Vagina (tissue), 2 donors: ENCODE data around the gene FBXW9. TPM values are rescaled to one million over a fixed set of nuclear protein-coding genes. Genes with fewer than 3 reads are reported as not detected.
"Not testable (repeated sequence)": the region's sequence is repeated elsewhere in the genome, so short reads cannot be mapped to it uniquely, and the experiment has no call there.

Source experiments
- DNase-seq, 2 donors: peaks; one replicate each; pipeline ENCODE4 v3.0.0-alpha.2; 2017; ENCODE audit errors: extremely low spot score in 2 of 2
- H3K27ac ChIP-seq: fragments of 200-600 bp; sonication (generic); one replicate; pipeline ENCODE4 v1.5.1; 2019
- H3K27me3 ChIP-seq: fragments of 200-600 bp; sonication (generic); one replicate; pipeline ENCODE4 v1.5.1; 2019
- H3K36me3 ChIP-seq, 2 donors: fragments of 200-600 bp; sonication (generic); one replicate each; pipeline ENCODE4 v1.5.1; 2017 to 2019
- H3K4me1 ChIP-seq: fragments of 200-600 bp; sonication (generic); one replicate; pipeline ENCODE4 v1.5.1; 2019
- H3K4me3 ChIP-seq, 2 donors: fragments of 200-600 bp; sonication (generic); 1 replicate in 1 of 2; 2 replicates in 1 of 2; pipeline ENCODE4 v1.5.1; 2016 to 2019
- H3K9me3 ChIP-seq: fragments of 200-600 bp; sonication (generic); one replicate; pipeline ENCODE4 v1.5.1; 2019
- POLR2A ChIP-seq, 2 donors: fragments of 450-650 bp; IDR thresholded peaks; one replicate each; pipeline ENCODE4 v1.6.1; 2017; ENCODE audit warnings: antibody characterized with exemption in 2 of 2, mild to moderate bottlenecking in 2 of 2, moderate library complexity in 2 of 2
- POLR2AphosphoS5 ChIP-seq, 2 donors: sonication (generic); formaldehyde crosslinking; IDR thresholded peaks; one replicate each; pipeline ENCODE4 v1.9.0; 2017; ENCODE audit warnings: antibody characterized with exemption in 2 of 2, mild to moderate bottlenecking in 2 of 2, low read depth in 1 of 2; ENCODE audit not compliant: insufficient read depth in 1 of 2
- intact Hi-C: fragments of 100-400 bp; cut with DNase I; formaldehyde crosslinking; loops from one replicate; pipeline ENCODE4 v1.15.1; 2023
- total RNA-seq: library from RNA; depleted of rRNA; stranded (reverse); fragments of >200 nt; gene quantifications from one replicate; pipeline ENCODE4 v1.2.3, GENCODE V29; 2016
- TF ChIP-seq, protein P1 (sequence below), 3 experiments: fragments of 450-650 bp in 2 of 3; fragments of 200-600 bp in 1 of 3; sonication (generic) in 1 of 3; IDR thresholded peaks; one replicate each; pipeline ENCODE4 v1.5.1; 2017 to 2019; ENCODE audit warnings: antibody characterized with exemption in 3 of 3, mild to moderate bottlenecking in 2 of 3, moderate library complexity in 2 of 3

FBXW9 gene
- total RNA-seq, 1 donor from 2014 or later = 5.6 TPM

DNA sequence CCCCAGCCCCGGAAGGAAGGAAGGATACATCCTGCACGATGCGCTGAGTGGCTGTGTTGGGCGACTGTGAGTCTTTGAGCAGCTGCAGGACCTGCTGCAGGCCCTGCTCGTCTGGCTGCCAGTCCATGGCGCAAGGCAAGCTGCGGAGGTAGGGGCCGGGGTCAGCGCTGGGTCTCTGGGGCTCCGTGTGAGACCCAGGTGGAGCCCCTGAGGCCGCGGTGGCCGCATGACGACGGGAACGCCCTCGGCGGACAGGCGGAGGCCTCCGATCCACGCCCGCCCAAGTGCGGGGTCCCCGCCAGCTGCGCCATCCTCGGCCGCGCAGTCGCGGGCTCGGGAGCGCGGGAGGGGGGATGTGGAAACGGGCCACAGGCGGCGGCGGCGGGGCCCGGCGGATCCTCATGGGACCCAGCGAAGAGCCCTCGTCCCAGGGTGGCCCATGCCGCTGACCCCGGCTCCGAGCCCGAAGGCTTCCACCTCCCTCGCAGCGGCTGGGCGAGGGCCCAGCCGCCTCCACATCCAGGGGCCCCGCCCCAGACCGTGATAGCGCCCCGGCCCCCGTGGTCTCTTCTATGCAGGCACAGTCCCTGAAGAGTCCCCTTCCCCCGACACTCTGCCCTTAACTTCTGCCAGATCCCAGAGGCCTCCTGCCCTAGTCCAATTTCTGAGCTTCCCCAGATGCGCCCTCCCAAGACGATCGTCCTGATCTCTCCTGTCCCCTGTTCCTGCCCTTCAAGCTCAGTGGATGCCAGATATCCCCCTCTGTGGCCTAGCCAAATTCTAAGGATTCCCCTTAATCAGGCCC is 24.6 kb upstream of the FBXW9 start:
- Histone ChIP-seq H3K27me3 (no peaks in the 10 kb centered on the region), H3K4me3 (peak overlapping the region; percentile 78 to 84), H3K9me3 (no peaks in the 10 kb centered on the region), H3K4me1 (peaks cover 49% of the 10 kb centered on the region), H3K27ac (peak overlapping the region; percentile 95), H3K36me3 (peaks cover 0 to 22% of the 10 kb centered on the region in 2 donors)
- intact Hi-C loops = no loop called here
- DNase-seq = no peak
- TF ChIP-seq, protein P1, sequence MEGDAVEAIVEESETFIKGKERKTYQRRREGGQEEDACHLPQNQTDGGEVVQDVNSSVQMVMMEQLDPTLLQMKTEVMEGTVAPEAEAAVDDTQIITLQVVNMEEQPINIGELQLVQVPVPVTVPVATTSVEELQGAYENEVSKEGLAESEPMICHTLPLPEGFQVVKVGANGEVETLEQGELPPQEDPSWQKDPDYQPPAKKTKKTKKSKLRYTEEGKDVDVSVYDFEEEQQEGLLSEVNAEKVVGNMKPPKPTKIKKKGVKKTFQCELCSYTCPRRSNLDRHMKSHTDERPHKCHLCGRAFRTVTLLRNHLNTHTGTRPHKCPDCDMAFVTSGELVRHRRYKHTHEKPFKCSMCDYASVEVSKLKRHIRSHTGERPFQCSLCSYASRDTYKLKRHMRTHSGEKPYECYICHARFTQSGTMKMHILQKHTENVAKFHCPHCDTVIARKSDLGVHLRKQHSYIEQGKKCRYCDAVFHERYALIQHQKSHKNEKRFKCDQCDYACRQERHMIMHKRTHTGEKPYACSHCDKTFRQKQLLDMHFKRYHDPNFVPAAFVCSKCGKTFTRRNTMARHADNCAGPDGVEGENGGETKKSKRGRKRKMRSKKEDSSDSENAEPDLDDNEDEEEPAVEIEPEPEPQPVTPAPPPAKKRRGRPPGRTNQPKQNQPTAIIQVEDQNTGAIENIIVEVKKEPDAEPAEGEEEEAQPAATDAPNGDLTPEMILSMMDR (IDR thresholded peaks at IDR 0.05) = no peak
- TF ChIP-seq POLR2A (IDR thresholded peaks at IDR 0.05) = no peak
- no peak for TF ChIP-seq POLR2AphosphoS5 (IDR thresholded peaks at IDR 0.05; ENCODE audit: insufficient read depth in 1 of 2, low read depth in 1 of 2)

- TF ChIP-seq, protein P1 (IDR thresholded peaks at IDR 0.05) = no peak
- no peak for TF ChIP-seq POLR2AphosphoS5 (IDR thresholded peaks at IDR 0.05; ENCODE audit: insufficient read depth in 1 of 2, low read depth in 1 of 2)
- TF ChIP-seq POLR2A (IDR thresholded peaks at IDR 0.05) = no peak
- H3K27ac ChIP-seq = peak overlapping the region; percentile 95
Observed at GRCh38 chr19:12720296-12720695, 23.9 kb upstream of the FBXW9 start.

GRCh38 chr19:12715929-12716328 is 19.5 kb upstream of the FBXW9 start:
- Histone ChIP-seq H3K36me3 (peaks cover 0 to 65% of the 10 kb centered on the region in 2 donors), H3K27ac (no peak overlapping the region)
- intact Hi-C loops = no loop called here

More at GRCh38 chr19:12720296-12720695, 23.9 kb upstream of the FBXW9 start:
- intact Hi-C loops = no loop called here
- H3K4me1 ChIP-seq = peaks cover 49% of the 10 kb centered on the region
- no peak for DNase-seq
- H3K9me3 ChIP-seq = no peaks in the 10 kb centered on the region
- peaks cover 0 to 28% of the 10 kb centered on the region in 2 donors for H3K36me3 ChIP-seq
- peak overlapping the region; percentile 78 to 84 for H3K4me3 ChIP-seq
- no peaks in the 10 kb centered on the region for H3K27me3 ChIP-seq

DNA sequence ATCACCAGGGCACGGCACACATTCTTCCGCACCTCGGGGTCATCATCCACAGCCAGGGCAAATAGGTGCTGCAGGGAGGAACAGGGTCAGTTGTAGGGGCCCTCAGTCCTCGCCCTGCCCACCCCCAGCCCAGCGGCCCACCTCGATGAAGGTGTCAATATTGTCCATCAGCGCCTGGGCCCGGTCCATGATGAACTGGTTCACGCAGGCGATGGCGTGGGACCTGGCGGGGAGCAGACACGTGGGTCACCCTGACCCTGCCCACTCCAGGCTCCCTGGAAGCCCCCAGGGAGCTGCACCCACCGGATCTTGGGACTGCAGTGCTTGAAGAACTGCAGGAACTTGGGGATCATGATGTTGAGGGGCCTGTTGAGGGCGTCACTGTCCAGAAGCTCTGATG is 18.7 kb upstream of the FBXW9 start:
- intact Hi-C loops = no loop called here
- DNase-seq = no peak
- H3K4me3 ChIP-seq = no peak overlapping the region
- no peaks in the 10 kb centered on the region for H3K9me3 ChIP-seq
- no peaks in the 10 kb centered on the region for H3K27me3 ChIP-seq
- peaks cover 19% of the 10 kb centered on the region for H3K4me1 ChIP-seq
- TF ChIP-seq POLR2A (IDR thresholded peaks at IDR 0.05) (no peak), POLR2AphosphoS5 (IDR thresholded peaks at IDR 0.05; ENCODE audit: insufficient read depth in 1 of 2, low read depth in 1 of 2) (no peak)
- TF ChIP-seq, protein P1 (IDR thresholded peaks at IDR 0.05) = no peak
- peaks cover 0 to 74% of the 10 kb centered on the region in 2 donors for H3K36me3 ChIP-seq
- H3K27ac ChIP-seq = no peak overlapping the region

More at GRCh38 chr19:12715929-12716328, 19.5 kb upstream of the FBXW9 start:
- Histone ChIP-seq H3K27me3 (no peaks in the 10 kb centered on the region), H3K9me3 (no peaks in the 10 kb centered on the region), H3K4me1 (peaks cover 27% of the 10 kb centered on the region), H3K4me3 (no peak overlapping the region)
- TF ChIP-seq, protein P1 (IDR thresholded peaks at IDR 0.05) = no peak
- TF ChIP-seq POLR2AphosphoS5 (IDR thresholded peaks at IDR 0.05; ENCODE audit: insufficient read depth in 1 of 2, low read depth in 1 of 2) (no peak), POLR2A (IDR thresholded peaks at IDR 0.05) (no peak)
- DNase-seq = no peak

GRCh38 chr19:12713304-12713703 is 16.9 kb upstream of the FBXW9 start:
- H3K27me3 ChIP-seq, H3K4me1 ChIP-seq, H3K27ac ChIP-seq, H3K9me3 ChIP-seq, intact Hi-C loops, H3K4me3 ChIP-seq, DNase-seq: not testable (repeated sequence)
- H3K36me3 ChIP-seq = peaks cover 0 to 82% of the 10 kb centered on the region in 2 donors
